Fibroblast of the aortic adventitia (primary cell): ENCODE measurements around the gene CSF1. TPM values are rescaled to one million over a fixed set of nuclear protein-coding genes. Genes with fewer than 3 reads are reported as not detected.
"Not testable (repeated sequence)": the region's sequence is repeated elsewhere in the genome, so short reads cannot be mapped to it uniquely, and the experiment has no call there.

ENCODE experiments used
- DNase-seq: peaks from one replicate; pipeline ENCODE4 v3.0.0-alpha.2; 2010; ENCODE audit warnings: low read depth
- H3K4me3 ChIP-seq: 2 replicates; pipeline ENCODE4 v1.5.1; 2011; ENCODE audit warnings: low read depth, mild to moderate bottlenecking, control low read depth, low read length, moderate library complexity
- CTCF ChIP-seq: IDR thresholded peaks from 2 replicates; pipeline ENCODE4 v1.5.1; 2011; ENCODE audit warnings: mild to moderate bottlenecking, low read length, control low read depth, inconsistent platforms; ENCODE audit not compliant: insufficient read depth
- total RNA-seq: library from RNA; depleted of rRNA; stranded (reverse); fragments of >200 nt; gene quantifications from 2 replicates; pipeline ENCODE4 v1.2.3, GENCODE V29; 2012; ENCODE audit warnings: low replicate concordance

The CSF1 gene
- total RNA-seq, result 36.5 and 61.9 TPM in 2 replicates

- peak within 1 kb of the TSS; percentile 97 for H3K4me3 ChIP-seq
- peak; percentile 94 for DNase-seq
- no peak for TF ChIP-seq CTCF
Measured at GRCh38 chr1:109910123-109910962, at the start of gene CSF1. CSF1 (plus strand) TSS chr1:109910849; CDS start chr1:109911024, 175 bp downstream.

- not testable (repeated sequence) for H3K4me3 ChIP-seq, DNase-seq
Measured at GRCh38 chr1:109861616-109862015, 49.0 kb upstream of the CSF1 start.

- TF ChIP-seq CTCF, result no peak
- H3K4me3 ChIP-seq, result peak overlapping the region; percentile 9
- DNase-seq, result peak; percentile 32
Measured at GRCh38 chr1:109863667-109864046, 47.0 kb upstream of the CSF1 start.

GRCh38 chr1:109864047-109864822, 46.4 kb upstream of the CSF1 start:
- peak; percentile 70 for DNase-seq
- no peak for TF ChIP-seq CTCF
- H3K4me3 ChIP-seq, result peak overlapping the region; percentile 9

- H3K4me3 ChIP-seq, result no peak overlapping the region
- peak; percentile 68 for DNase-seq
Measured at GRCh38 chr1:109864930-109865612, 45.6 kb upstream of the CSF1 start.

GRCh38 chr1:109866071-109866470, 44.6 kb upstream of the CSF1 start:
- no peak for TF ChIP-seq CTCF
- no peak overlapping the region for H3K4me3 ChIP-seq
- DNase-seq, result no peak

More at GRCh38 chr1:109864930-109865612, 45.6 kb upstream of the CSF1 start:
- no peak for TF ChIP-seq CTCF
